Fibroblast of mammary gland (primary cell): ENCODE data around the gene ADGRF5.

ENCODE experiments used
- DNase-seq: peaks from one replicate; pipeline ENCODE4 v3.0.0-alpha.2; 2010; ENCODE audit warnings: low read depth
- H3K4me3 ChIP-seq: 2 replicates; pipeline ENCODE4 v1.5.1; 2011; ENCODE audit warnings: low read depth, mild to moderate bottlenecking, low read length, moderate library complexity; ENCODE audit not compliant: control insufficient read depth
- TF ChIP-seq, protein P1 (sequence below): conservative IDR thresholded peaks from 2 replicates; pipeline ENCODE4 v1.5.1; 2011; ENCODE audit warnings: low read depth, low read length, inconsistent platforms; ENCODE audit not compliant: control insufficient read depth, insufficient read depth

The ADGRF5 gene

GRCh38 chr6:46932526-46933319 lies 11.0 kb upstream of the ADGRF5 start:
- TF ChIP-seq, protein P1, sequence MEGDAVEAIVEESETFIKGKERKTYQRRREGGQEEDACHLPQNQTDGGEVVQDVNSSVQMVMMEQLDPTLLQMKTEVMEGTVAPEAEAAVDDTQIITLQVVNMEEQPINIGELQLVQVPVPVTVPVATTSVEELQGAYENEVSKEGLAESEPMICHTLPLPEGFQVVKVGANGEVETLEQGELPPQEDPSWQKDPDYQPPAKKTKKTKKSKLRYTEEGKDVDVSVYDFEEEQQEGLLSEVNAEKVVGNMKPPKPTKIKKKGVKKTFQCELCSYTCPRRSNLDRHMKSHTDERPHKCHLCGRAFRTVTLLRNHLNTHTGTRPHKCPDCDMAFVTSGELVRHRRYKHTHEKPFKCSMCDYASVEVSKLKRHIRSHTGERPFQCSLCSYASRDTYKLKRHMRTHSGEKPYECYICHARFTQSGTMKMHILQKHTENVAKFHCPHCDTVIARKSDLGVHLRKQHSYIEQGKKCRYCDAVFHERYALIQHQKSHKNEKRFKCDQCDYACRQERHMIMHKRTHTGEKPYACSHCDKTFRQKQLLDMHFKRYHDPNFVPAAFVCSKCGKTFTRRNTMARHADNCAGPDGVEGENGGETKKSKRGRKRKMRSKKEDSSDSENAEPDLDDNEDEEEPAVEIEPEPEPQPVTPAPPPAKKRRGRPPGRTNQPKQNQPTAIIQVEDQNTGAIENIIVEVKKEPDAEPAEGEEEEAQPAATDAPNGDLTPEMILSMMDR, result no peak
- peak; percentile 62 for DNase-seq
- no peak overlapping the region for H3K4me3 ChIP-seq

DNA sequence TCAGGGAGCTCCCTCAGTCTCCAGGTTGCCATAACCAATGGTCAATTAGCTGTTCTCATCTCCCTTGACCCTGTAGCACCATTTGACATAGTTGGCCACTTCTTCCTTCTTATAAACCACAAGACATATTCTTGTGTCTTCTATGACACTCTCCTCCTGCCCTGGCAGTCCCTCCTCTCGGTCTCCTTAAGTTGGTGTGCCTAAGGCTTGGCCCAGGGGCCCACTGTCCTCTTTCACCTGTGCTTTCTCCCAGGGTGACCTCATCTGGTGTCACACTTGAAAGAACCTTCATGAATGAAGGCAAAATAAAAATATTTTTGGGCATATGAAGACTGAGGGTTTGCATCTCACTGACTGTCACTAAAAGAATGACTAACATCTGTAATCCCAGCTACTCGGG lies 9.7 kb upstream of the ADGRF5 start:
- H3K4me3 ChIP-seq, result no peak overlapping the region
- DNase-seq, result no peak
- TF ChIP-seq, protein P1, result no peak

DNA sequence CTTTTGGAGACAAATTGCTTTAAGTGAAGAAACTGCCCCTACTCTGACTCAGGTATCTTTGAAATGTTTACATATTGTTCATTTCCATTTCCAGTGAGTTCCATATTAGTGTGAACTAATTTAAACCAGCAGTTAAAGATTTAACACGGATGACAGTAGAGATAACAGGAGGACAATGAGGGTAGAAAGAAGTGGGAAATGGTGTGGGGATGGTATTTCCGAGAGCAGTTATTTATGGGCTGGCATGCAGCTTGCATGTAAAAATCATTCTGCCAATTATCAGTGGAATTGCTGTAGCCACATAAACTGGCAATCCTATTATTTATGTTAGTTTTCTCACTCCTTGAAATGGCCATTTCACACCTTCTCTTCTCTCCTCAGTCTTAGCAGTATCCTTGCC lies 8.6 kb upstream of the ADGRF5 start:
- H3K4me3 ChIP-seq, result no peak overlapping the region
- TF ChIP-seq, protein P1, result no peak
- no peak for DNase-seq

GRCh38 chr6:46927066-46927465 lies 5.3 kb upstream of the ADGRF5 start:
- H3K4me3 ChIP-seq, result no peak overlapping the region
- no peak for DNase-seq
- TF ChIP-seq, protein P1, result no peak

DNA sequence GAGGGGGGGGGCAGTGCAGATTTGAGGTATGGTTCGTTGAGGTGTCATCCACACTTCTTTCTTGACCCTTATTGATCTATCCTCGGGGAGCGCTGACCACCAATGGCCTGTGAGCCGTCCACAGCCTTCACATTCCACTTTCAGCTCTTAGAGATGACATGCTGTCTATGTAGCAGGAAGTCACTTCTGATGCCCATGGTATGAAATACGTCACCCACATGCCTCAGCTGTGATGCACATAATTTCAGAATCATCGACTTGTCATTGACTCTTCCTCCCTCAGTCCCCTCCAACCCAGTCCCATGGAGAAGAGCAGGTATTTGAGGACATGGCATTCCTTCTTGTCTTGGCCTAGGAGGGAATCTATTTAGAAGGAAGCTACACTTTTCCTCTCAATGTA lies 4.7 kb upstream of the ADGRF5 start:
- DNase-seq, result peak; percentile 46
- no peak overlapping the region for H3K4me3 ChIP-seq
- TF ChIP-seq, protein P1, result no peak

DNA sequence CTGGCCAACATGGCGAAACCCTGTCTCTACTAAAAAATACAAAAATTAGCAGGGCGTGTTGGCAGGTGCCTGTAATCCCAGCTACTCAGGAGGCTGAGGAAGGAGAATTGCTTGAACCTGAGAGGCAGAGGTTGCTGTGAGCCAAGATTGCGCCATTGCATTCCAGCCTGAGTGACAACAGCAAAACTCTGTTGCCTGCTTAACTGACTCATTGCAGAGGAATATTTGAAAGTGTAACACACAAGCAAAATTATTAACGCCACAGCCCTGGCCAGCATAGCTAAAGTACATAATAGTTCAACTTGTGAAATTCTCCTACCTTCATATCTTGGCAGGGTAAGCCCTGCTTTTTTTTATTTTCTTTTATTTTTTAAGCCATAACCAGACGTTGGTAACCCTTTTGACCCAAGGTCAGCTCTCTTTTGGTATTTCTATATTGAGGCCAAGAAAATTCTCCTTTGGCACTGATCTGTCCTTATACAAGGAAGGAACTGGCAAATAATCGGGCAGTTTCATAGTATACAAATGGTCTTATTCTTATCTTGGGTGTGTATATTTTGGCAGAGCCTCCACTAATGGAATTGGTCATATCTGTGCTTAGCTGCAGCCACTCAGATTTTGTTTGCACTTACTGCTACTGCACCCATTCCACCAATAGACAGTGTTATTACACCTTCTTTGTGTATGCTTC lies 4.0 kb upstream of the ADGRF5 start:
- DNase-seq, result peak; percentile 81
- TF ChIP-seq, protein P1, result no peak
- H3K4me3 ChIP-seq, result no peak overlapping the region
